Activated CD8-positive, alpha-beta memory T cell treated with anti-CD3 and anti-CD28 coated beads for 1 hour (primary cell): Measurements from ENCODE around the gene TTC28.
"Not testable (repeated sequence)": the region's sequence is repeated elsewhere in the genome, so short reads cannot be mapped to it uniquely, and the experiment has no call there.

Source experiments
- DNase-seq, 2 donors: peaks; one replicate each; pipeline ENCODE4 v3.0.0-alpha.2; 2020; ENCODE audit warnings: low read depth in 1 of 2; ENCODE audit errors: extremely low read depth in 1 of 2

TTC28 gene

DNA sequence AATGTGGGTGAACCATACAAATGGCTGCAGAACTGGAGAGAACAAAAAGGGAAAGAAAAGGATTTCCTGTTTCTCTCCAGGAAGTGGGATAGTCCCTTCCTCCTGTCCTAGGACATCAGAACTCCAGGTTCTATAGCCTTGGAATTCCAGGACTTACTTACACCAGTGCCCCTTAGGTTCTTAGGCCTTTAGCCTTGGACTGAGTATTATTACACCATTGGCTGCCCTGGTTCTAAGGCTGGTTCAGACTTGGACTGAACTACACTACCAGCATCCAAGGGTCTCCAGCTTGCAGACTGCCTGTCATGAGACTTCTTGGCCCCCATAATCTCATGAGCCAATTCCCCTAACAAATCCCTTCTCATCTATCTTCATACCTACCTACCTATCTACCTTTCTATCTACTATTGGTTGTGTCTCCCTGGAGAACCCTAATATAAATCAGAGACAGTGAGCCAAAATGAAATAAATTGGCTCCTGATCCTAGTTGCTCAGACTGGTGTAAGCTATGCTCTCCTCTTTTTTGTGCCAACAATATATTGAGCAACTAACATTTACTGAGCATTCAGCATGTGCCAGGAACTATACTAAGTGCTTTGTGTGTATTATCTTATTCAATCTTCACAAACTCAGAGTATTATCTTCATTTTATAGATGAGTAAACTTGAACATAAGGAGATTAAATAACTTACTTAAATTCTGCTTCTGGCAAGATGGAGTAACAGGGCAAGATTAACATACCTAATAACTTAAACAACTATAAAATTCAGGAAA lies 303.7 kb downstream of the TTC28 start:
- DNase-seq: no peak

DNA sequence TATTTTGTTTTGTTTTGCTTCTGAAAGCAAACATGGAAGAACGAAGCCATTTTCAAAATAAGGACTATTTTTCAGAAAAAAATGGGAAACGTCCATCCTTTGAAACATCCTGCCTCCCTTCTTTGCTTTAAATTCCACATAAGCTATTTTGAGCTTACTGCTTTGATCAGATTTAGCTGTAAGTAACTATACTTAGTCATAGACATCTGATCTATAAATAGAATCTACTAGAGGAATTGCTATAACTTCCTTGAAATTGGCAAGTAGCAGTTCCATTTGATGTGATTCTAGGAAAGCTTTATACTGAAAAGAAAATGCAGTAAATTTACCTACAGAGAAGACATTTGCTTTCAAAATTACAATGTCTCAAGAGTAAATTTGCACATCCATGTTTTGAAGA lies 305.8 kb downstream of the TTC28 start:
- DNase-seq: no peak

DNA sequence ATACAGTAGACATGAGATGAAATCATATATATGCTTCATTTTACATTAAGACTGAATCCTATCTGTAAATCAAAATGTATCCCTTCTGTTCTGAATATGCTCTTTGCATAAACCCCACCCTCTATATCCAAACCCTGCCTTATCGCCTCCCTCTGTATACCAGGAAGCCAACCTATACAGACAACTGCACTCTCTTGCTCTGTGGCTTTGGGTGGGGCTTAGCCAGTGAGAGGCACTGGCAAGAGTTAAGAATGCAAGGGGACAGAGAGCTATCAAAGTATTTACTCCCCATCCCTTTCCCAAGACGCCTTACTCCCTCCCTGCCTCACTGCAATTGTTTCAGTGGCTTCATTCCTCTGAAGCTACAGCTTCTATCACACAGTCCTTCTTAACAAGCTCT lies 309.8 kb downstream of the TTC28 start:
- no peak for DNase-seq

DNA sequence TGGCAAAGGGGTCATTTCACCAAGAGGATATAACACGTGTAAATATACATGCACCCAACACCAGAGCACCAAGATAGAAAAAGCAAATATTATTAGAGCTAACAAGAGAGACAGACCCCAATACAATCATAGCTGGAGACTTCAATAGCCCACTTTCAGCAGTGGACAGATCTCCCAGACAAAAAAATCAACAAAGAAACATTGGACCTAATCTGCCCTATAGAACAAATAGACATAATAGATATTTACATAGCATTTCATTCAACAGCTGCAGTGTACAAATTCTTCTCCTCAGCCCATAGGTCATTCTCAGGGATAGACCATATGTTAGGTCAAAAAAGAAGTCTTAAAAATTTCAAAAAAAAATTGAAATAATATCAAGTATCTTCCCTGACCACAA lies 312.8 kb downstream of the TTC28 start:
- DNase-seq: no peak

DNA sequence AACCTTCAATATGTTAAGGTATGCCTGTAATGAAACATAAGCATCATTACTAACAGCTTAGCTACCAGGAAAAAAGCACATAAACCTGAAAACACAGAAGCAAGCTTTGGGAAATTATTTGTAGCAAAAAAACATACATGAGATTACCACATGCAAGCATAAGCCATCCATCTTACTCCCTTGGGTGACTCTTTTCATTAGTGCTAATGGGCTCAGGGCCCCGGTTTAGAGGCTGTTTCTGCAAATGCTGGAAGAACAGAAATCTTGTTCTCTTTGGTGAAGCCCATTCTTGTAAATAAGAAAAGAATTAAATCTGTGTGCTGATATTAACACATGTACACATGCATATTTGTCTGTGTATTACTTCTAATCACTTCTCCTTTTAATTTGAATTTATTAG lies 314.3 kb downstream of the TTC28 start:
- no peak for DNase-seq

DNA sequence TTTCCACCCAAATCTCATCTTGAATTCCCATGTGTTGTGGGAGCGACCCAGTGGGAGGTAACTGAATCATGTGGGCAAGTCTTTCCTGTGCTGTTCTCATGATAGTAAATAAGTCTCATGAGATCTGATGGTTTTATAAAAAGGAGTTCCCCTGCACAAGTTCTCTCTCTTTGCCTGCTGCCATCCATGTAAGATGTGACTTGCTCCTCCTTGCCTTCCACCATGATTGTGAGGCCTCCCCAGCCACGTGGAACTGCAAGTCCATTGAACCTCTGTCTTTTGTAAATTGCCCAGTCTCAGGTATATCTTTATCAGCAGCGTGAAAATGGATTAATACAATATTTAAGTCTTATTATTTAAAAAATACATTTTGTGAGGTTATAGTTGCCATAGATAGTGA lies 315.5 kb downstream of the TTC28 start:
- not testable (repeated sequence) for DNase-seq

DNA sequence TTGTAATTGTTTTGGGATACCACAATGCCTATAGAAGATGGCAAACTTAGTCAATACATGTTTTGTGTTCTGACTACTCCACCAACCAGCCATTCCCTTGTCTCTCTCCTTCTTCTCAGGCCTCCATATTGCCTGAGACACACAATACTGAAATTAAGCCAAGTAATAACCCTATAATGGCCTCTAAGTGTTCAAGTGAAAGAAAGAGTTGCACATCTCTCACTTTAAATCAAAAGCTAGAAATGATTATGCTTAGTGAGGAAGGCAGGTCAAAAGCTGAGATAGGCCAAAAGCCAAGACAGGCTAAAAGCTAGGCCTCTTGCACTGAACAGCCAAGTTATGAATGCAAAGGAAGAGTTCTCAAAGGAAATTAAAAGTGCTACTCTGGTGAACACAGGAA lies 318.7 kb downstream of the TTC28 start:
- DNase-seq: no peak

DNA sequence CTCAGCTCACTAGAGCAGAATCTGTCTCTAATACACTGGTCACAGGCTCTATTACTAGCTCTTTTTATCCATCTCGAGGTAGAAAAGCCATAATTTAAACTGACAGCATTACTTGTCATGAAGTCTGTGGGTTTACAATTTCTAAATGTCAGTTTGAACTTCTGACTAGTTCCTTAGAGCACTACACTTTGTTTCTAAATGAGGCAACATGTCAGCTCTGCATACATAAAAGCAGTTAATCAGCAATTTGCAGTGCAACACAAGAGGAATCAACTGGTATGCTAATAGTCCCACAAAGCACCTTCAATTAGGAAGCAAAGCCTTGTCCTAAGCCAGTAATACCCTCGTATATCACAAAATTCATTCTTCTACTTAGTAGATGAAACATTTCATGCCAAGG lies 321.3 kb downstream of the TTC28 start:
- no peak for DNase-seq

DNA sequence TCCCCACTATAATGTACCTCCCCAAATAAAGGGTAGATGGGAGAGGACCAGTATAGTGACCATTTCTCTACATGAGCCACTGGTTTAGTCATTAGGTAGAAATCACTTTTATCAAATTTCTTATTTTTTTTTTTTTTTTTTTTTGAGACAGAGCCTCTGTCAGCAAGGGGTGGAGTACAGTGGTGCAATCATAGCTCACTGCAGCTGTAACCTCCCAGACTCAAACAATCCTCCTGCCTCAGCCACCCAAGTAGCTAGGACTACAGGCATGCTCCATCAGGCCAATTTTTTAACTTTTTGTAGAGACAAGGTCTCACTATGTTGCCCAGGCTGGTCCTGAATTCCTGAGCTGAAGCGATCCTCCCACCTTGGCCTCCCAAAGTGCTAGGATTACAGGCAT lies 322.4 kb downstream of the TTC28 start:
- DNase-seq: no peak

DNA sequence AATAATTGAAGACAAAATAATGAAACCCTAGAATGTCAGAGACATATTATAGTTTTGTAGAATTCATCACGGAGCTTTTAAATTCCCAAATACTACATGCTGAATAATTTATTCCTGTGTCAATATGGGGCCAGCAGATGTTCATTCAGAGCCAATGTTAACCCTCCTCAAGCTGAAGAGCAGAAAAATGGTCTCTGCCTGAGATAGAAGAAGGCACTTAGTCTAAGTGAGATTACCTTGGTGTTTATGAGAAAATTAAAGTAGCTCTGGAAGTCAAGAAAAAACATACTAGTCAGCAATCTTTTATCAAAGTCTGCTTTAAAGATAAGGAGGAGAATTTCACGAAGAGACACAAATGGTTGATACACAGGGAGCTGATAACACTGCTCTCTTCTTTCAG lies 328.2 kb downstream of the TTC28 start:
- DNase-seq: no peak

DNA sequence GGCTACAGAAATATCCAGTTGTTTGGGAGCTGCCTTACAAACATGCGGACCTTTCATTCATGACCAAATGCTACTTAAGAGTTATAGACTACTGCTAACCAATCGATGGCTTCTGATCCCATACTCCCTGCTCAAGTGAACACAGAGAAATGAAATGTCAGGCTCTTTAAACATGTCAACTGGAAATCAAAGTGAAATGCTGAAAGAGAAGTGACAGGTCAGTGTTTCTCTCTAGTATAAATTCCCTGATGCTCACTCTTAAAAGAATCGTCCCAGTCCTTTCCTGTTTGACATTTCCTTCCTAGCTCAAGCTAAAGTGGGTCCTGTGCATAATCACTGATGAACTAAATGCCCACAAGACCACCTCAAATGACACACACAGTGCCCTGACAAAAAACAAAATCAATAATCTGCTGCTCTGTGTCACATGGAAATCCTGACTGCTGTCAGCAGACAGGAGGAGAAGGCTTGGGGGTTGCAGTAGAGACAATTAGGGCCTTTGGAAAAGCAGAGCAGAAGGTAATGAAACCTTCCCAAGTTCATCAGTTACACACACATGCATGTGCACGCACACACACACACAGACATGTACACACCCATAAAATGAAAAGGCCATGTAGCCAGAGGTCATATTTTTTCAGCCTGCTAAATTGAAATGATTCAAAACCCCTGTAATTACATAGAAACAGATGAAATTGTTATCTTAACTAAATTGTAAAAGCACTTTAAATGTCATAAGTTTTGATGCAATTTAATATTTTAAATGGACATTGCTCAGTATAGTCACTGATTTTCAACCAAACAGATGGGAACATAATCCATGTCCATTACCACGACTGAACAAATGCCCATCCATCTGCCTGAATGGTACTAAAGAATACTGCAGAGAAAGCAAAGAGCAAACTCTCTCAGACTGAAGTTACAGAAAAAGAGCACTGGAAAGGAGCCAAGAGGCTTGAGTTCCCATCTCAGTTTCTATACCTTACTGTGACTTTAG lies 330.7 kb downstream of the TTC28 start:
- DNase-seq: no peak

DNA sequence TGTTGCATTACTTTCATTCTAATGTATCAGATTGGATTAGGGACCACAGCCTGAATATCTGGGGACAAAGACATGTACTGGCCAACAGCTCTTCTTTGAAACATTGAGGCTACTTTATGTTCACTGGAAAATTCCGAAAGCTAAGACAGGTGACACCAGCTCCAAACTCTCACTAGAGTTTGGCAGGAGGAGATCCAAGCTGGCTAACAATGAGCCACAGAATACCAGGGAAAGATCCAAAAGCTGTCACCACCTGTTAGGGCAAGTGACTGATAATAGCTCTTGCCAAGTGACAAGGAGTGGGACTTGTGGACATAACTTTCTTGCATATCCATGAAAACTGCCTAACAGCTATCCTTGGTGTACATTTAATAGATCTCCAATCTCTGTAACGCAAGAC lies 333.3 kb downstream of the TTC28 start:
- DNase-seq: no peak

DNA sequence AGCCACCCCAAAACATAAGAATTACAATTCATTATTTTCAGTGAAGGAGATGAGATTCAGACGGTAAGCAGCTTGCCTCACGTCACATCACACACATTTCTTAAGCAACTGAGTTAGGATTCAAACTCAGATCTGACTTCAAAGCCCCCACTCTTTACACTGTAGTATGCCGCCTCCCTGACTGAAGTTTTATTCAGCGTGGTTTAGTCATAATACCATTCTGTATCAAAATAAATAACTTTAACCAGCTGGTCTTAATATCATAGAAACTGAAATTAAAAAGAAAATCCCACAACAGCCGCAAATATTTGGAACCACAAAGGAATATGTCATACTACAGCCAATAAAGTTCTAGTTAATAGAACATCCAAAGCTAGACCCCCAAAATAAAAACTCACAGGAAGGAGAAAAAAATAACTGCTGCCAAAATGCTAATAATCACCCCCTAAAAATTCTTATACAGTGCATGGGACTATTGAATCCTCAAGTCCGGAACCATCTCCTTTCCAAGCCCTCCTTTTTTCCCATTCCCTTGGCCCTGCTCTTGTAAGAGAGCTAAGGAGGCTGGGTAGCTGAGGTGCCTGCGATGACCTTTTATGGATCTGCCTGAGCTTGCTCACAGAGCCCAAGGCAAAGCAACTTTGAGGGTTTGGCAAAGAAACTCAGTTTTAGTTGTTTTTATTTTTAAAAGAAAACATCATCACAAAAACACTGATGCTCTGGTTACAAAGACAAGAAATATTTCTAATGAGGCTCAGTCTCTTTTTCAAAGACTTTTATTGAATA lies 334.5 kb downstream of the TTC28 start:
- no peak for DNase-seq

DNA sequence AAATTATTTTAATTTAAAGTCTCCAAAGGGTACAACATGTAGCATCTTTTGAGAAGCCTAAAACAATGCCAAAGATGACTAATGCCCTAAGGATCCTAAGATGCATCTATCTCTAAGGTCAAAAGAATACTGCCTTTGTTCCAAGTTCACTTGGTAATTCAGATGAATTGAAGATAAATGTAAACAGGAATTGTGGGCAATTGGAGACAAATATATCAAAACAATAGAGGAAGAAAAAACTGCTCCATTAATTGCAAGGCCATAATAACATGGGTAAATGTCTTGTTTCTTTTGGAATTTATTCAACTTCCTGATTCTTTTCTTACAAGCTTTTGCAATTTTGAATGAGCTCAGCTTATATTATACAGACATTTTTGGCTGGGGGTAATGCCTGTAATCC lies 338.6 kb downstream of the TTC28 start:
- no peak for DNase-seq

DNA sequence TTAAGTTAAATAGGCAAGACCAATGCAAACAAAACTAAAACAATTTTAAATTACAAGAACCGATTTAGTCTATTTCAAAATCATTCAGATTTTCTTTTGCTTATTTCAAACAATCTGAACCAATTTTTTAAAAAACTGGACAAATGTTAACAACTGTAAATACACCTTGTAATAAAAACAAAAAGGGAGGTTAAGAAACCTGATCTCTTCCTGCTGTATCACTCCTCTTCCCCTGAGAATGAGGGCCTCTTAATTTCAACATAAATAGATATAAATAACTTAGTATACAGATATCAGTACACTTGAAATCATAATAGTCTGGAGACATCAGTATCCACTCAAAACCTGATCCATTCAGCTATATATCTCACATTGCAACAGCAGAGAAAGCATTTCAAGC lies 346.6 kb downstream of the TTC28 start:
- no peak for DNase-seq

DNA sequence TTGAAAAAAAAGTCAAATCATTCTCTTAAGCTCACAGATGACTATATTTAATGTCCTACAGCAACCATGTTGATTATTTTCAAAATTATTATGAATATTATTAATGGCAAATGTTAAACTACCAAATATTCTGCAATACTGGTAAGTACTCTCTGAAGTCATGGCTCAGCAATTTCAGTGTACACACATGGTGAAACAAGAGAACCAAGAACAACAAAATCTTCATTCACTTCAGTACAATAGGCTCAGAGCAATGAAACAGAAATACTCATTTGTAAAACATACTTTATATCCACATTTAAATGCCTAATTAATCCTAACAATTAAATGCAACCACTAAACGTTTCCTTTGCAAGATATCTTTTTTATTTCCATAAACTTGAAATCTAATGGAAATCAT lies 347.2 kb downstream of the TTC28 start:
- DNase-seq: no peak

DNA sequence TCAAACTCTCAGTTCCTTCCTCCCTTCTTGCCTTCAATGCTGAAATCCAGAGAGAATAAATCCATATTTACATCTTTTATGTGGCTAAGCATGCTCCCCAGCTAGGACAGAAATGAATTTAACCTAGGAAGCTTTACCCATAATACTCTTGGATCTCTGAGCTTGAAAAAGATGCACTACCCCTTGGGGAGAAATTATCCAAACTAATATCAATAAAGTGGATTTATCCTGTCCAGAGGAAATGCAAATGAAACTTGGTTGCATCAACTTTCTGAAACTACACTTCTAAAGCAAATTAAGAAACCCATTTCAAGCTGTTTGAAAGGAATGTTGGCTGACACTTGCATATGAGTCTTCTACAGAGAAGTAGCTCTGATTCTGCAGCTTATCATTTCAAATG lies 347.9 kb downstream of the TTC28 start:
- no peak for DNase-seq

DNA sequence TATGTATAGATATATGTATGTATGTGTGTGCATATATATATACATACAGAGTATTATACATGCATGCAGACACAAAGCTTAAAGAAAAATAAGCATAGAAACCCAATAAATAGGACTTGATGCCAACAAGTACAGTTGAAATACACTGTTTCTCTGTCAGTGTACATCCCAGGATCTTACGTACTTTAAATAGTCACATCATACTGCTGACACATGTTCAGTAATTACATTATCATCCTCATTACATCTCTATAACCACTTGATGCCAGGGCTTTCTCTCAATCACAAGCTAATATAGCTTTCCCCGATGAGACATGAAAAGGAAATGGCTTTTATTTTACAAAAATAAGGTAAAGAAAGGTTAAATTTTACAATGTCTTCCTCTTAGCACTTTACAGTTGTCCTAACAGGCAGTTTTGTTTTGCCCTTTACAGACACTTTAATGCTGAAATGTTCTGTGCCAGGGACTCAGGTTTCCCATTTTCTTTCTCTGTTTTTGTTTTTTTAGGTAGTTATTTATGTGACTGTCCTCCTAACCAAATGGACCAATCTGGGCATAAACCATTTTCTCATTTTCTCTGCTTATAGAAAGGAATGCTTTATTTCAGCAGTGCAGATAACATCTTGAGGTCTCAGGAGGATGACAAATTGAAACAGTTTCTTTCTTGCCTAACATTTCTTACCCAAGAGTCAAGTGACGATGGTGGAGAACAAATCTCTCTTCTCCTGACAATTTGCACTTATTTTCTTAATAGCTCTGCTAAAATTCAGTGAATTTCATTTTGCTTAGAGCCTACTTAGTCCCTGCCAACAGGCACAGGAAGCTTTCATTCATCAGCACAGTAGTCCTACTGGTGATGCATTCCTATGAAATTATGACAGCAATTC lies 350.2 kb downstream of the TTC28 start:
- no peak for DNase-seq

DNA sequence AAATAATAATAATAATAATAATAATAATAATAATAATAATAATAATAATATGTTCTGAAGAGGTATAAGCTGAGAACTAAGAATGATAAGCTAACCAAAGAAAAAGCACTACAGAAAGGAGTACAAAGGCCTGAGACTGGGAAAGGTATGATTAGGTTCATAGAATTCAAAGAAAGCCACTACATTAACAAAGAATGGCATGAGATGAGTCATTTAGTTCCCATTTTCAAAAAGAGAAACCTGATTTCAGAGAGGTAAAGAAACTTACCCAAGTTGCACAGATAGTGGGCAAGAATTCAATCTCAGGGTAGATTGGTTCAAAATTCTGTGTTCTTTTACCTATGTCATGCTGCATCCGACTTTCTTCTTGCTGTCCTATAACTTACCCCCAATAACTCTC lies 350.9 kb downstream of the TTC28 start:
- no peak for DNase-seq

DNA sequence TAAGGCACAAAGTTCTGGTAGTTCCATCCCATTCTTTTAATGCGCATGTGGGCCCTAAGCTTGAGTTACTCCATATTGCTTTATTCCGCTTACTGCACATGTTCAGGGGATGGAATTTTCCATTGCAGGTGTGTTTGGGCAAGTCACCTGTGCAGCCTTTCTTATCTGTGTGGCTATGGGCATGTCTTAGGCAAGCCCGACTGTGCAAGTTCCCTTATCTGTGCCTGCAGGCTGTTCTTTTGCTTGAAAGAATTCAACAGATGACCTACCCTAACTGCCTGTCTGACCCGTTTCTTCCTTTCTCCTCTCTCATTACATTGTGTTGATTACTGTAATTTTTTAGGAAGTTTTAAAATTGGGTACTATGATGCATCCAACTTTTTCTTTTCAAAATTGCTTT lies 363.6 kb downstream of the TTC28 start:
- DNase-seq: no peak
